ENCODE results near the gene TLE7.
A peak's percentile ranks its signal among the peaks of the same experiment; 100 is the strongest.

The TLE7 gene

DNA sequence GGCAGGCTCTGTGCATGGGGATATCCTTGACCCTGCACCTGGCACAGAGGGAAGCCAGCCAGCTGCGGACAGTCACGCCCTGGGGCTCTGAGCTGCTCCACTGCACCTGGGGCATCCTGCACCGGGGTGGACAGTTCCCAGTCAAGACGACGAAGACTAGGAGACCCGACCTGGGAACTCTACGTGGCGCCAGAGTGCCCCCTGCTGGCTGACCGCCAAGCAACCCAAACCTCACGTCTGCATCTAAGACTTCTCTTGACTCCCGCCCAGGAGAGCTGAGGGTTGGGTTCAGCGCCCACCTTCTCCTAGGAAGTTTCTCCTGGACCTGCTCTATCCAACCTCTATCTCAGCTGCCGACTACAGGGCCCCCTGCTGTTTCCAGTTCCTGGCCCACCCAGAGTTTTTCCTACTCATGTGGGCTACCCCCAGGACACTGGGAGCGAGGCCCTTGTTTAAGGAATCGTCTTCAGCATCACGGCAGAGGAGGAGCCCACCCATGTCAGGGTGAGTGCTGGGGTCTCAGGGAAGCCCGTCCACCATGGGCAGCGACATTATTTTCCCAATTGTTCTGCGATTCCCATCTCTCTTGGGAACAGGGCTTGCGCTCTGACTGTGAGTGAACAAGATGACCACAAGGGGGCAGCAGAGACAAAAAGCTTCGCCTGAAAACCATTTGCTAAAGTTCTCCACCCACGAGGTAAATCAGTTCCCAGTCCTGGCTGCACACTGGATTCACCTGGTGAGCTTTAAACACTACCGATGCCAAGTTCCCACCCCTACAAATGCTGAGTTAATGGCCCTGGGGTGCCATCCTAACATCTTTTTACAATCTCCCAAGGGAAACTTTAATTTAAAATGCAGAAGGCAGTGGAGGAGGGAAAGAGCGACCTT is 29.3 kb downstream of the TLE7 start:
- peak; percentile 59 to 62 for DNase-seq

- DNase-seq = no peak
Observed at GRCh38 chr16:71410146-71410545, 31.7 kb downstream of the TLE7 start.

GRCh38 chr16:71409011-71409775 is 32.7 kb downstream of the TLE7 start:
- DNase-seq = no peak

DNA sequence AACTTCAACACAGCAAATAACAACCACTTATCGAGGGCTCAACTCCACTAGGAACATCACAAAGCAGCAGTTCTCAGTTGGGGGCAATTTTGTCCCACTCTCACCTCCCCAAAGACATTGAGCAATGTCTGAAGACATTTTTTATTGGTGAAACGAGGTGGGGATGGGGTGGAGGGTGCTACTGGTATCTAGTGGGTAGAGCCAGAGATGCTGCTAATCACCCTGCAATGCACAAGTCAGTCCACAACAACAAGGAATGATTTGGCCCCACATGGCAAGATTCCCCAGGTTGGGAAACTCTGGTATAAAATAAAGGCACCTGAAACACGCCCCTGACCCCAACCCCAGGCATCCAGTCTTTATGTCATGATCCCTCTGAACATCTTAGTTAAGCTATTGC is 33.3 kb downstream of the TLE7 start:
- DNase-seq = no peak

GRCh38 chr16:71407731-71408130 is 34.1 kb downstream of the TLE7 start:
- DNase-seq = no peak

DNA sequence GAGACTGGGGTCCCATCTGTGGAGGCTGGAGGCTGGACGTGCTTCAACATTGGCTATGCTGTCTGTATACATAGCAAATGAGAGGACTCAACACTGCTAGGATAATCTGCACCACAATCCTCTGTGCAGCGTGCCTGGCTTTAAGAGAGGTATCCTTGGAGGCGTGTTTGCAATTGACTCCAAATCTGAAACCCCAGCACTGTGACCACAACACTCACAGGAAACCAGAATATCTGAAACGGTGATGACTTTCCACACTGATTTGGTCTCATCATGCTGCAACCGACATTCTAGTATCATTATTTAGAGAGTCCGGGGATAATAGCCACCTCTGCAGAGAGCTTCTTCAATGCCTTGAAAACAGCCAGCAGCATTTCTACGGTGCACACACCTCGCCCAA is 35.1 kb downstream of the TLE7 start:
- no peak for DNase-seq

DNA sequence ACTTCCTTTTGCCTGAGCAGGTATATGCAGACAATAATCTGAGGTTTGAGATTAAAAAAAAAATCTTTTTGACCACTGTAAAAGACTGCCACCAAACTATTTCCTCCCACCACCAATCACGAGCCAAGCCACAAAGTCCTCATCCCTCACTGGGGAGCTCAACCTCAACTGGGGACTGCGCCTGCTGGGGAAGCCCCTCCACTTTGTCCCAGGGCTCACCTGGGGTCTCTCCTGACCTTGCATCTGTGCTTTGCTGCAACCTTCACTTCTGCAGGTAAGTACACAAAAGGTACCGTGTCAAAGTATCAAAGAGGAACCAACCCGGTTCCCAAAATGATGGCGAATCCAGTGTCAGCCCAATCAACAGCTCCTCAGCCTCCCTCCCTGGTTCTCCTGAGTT is 35.5 kb downstream of the TLE7 start:
- no peak for DNase-seq

DNA sequence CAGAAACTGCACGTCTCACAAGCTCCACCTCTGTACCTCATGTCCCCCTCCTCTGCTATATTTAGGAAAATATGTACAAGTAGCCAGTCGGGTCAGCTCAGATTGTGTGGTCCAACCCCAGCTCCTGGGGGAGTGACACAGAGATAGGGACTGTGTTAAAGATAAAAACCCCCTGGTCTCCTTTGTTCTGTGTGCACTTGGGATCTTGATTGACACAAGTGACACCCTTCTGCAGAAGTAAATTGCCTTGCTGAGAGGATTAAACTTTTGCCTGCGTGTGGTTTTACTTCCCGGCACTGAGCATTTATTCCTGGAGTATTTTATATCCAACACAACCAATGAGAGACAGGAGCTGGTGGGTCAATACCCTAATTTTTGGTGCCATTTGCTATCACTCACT is 37.5 kb downstream of the TLE7 start:
- no peak for DNase-seq

DNA sequence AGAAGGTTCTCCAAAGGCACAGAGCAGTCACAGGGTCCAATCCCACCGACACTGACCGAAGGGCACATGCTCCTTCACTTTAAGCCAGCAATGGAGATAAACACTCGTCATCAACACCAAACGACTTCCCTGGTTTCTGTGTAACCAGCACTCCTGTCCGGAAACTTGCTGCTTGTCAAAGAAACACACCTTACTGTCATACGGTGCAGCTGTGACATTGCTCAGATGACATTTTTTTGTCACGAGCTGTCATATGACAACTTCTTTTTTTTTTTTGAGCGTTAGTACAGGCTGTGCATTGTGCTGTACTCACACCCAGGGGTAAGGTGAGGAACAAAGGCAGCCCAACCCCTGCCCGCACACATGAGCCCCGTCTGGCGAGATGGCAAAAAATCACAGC is 39.2 kb downstream of the TLE7 start:
- no peak for DNase-seq

DNA sequence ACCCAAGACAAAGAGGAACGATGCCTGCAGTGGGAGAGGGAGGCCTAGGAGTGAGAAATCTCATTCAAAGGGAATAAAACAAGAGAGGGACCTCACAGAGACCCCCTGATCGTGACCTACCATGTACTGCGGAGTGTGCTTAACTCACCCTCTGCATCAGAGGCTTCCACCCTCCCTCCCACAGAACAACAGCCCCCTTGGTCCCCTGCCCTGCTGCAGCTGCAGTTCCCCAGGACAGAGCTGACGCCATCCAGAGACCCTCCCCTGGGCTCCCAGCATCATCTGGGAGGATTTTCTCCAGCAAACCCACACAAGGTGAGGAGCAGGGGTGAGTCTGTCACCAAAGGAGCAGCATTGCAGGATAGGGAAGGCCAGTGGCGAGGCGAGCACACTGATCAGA is 39.8 kb downstream of the TLE7 start:
- DNase-seq = no peak

DNA sequence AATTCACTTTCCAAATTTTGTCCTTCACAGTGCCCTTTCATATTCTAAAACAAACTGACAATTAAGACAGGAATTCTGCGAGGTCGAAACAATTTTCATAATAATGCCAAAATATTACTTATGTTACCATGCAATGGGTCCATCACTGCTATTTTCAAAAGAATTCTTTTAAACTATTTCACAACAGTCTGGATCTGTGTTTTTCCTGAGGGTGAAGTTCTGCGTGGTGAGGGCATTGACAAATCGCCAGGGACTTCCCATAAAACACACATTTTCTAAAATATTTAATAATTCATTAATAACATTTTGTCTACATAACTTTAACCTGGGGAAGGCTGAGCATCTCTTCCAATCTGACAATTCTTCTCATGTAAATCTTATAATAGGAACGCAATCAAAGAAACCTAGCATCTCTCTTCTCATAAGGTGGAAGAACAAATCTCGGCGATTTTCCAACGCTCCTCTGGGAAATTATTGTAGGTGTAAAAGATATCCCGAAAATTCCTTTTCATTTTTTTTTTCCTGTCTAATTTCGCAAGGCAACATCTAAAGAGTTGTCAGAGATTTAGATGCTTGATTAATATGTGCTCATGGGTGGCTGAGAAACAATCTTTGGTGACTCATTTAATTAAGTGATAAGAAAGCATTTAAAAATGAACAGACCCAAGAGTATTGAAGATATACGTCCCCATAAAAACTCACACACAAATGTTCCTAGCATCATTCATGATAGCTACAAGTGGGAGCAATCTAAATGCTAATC is 41.9 kb downstream of the TLE7 start:
- no peak for DNase-seq

- DNase-seq = no peak
Observed at GRCh38 chr16:71396594-71396993, 45.3 kb downstream of the TLE7 start.

GRCh38 chr16:71389330-71389729 is 52.5 kb downstream of the TLE7 start:
- no peak for DNase-seq

DNA sequence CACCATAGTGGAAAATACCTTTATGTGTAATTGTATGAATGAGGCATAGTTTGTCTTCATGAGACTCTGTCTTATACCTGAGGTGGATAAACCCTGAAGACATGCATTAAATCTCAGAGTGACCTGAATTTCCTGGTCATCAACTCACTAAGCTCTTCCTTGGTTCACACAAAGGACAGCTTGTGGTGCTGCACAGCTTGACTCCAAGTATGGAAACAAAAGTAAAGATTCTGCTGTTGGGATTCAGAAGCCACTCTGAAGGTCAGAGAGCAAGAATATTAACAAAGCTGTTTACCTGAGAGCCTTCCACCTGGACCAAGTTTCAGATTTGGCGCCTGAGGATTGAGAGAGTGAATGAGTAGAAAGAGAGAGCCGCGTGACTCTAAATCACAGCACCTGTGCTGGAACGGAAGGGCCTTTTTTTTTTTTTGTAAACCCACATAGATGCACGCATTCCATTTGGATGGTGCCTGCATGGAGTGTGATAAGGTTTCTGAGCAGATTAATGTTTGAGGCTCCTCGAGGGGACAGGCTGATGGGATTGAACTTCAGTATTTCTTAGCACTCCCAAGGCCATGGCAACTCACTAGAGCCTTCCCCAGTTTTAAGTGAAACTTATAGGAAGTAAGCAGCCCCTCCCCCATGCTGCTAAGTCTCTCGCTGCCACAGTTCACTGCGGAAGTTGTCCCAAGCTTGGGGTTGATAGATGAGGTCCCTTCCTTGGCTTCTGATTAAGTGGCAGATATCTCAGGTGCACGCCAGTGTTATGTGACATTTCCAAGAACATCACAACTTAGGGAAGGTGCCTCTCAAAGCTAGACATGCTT is 54.6 kb downstream of the TLE7 start:
- no peak for DNase-seq

- no peak for DNase-seq
Observed at GRCh38 chr16:71384073-71384724, 57.7 kb downstream of the TLE7 start.

- no peak for DNase-seq
Observed at GRCh38 chr16:71383054-71383773, 58.6 kb downstream of the TLE7 start.

DNA sequence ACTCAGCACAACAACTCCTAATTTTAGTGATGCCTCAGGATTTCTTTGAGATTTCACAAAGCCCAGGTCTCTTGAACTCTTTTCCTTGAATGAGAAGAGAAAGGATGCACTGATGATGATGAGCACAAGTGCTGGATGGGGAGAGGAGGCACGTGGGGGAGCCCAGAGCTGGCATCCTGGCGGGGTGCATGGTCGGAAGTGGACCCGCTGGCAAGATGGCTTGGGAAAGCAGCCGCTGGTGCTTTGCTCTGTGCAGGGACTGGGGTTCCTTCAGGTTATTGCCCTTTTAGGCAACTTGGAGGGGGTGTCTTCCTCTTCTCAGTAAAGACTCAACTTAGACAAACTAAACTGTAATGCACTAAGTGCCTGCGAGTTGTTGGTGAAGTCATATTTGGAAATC is 61.0 kb downstream of the TLE7 start:
- DNase-seq = no peak

All from CD4-positive, alpha-beta T cell treated with Interleukin-4 for 1 hour (primary cell).